SK-N-SH (cell line): ENCODE data around the gene ITFG1. TPM values are rescaled to one million over a fixed set of nuclear protein-coding genes. Genes with fewer than 3 reads are reported as not detected.

Experiments used
- CTCF ChIA-PET: fragments of 300-600, 350-600 bp; formaldehyde crosslinking; extraction: SDS; loops from one replicate; lab custom pipeline; 2021; lab: Yijun Ruan, JAX
- POLR2A ChIA-PET: fragments of 350-600 bp; sonication (Branson Sonifier 250); formaldehyde crosslinking; extraction: SDS; loops from one replicate; lab custom pipeline; 2020; ENCODE audit warnings: antibody characterized with exemption, inconsistent platforms; lab: Yijun Ruan, JAX
- DNase-seq: peaks from one replicate; pipeline ENCODE4 v3.0.0; 2012
- H2AFZ ChIP-seq: fragments of 200-600 bp; sonication (generic); 2 replicates; pipeline ENCODE4 v1.8.1; 2016; ENCODE audit warnings: antibody characterized with exemption, mild to moderate bottlenecking, low read depth
- H3F3A ChIP-seq: fragments of 200-600 bp; sonication (generic); replicated peaks from 2 replicates; pipeline ENCODE3; 2016; ENCODE audit warnings: antibody characterized with exemption, mild to moderate bottlenecking; ENCODE audit not compliant: insufficient read depth
- H3K27ac ChIP-seq, 2 experiments: fragments of 200-500 bp in 1 of 2; fragments of 200-600 bp in 1 of 2; sonication (Bioruptor generic) in 1 of 2; sonication (generic), shearing (Covaris generic) in 1 of 2; 2 replicates each; pipeline versions ENCODE4 v1.5.1 to v1.6.1; 2014 to 2016; ENCODE audit warnings: low read depth in 2 of 2, inconsistent platforms in 1 of 2, low read length in 1 of 2, mild to moderate bottlenecking in 1 of 2, mixed read lengths in 1 of 2
- H3K27me3 ChIP-seq: fragments of 200-600 bp; sonication (generic), shearing (Covaris generic); 2 replicates; pipeline ENCODE4 v1.6.1; 2016; ENCODE audit warnings: mixed run types; ENCODE audit not compliant: insufficient read depth
- H3K36me3 ChIP-seq, 2 experiments: fragments of 200-500 bp in 1 of 2; fragments of 200-600 bp in 1 of 2; sonication (Bioruptor generic) in 1 of 2; sonication (generic) in 1 of 2; replicated peaks in 1 of 2; 2 replicates each; pipeline versions ENCODE3 to v1.5.1; 2014 to 2016; ENCODE audit warnings: low read length in 1 of 2, mild to moderate bottlenecking in 1 of 2; ENCODE audit not compliant: insufficient read depth in 2 of 2, control insufficient read depth in 1 of 2
- H3K4me1 ChIP-seq, 2 experiments: fragments of 200-500 bp in 1 of 2; fragments of 200-600 bp in 1 of 2; sonication (Bioruptor generic) in 1 of 2; sonication (generic), shearing (Covaris generic) in 1 of 2; 2 replicates each; pipeline versions ENCODE4 v1.5.1 to v1.6.1; 2014 to 2016; ENCODE audit warnings: low read depth in 1 of 2, low read length in 1 of 2, mixed run types in 1 of 2; ENCODE audit not compliant: insufficient read depth in 2 of 2, control insufficient read depth in 1 of 2
- H3K4me2 ChIP-seq: fragments of 200-600 bp; sonication (generic), shearing (Covaris generic); 2 replicates; pipeline ENCODE4 v1.6.1; 2017; ENCODE audit warnings: mixed run types
- H3K4me3 ChIP-seq, 2 experiments: fragments of 200-500 bp in 1 of 2; fragments of 200-600 bp in 1 of 2; sonication (Bioruptor generic) in 1 of 2; sonication (generic), shearing (Covaris generic) in 1 of 2; 2 replicates each; pipeline versions ENCODE4 v1.5.1 to v1.8.1; 2014 to 2016; ENCODE audit warnings: low read depth in 2 of 2, inconsistent platforms in 1 of 2, low read length in 1 of 2, mild to moderate bottlenecking in 1 of 2, mixed read lengths in 1 of 2, moderate library complexity in 1 of 2
- H3K79me2 ChIP-seq: fragments of 200-600 bp; sonication (generic); 2 replicates; pipeline ENCODE4 v1.8.1; 2017; ENCODE audit warnings: mild to moderate bottlenecking; ENCODE audit not compliant: insufficient read depth
- H3K9ac ChIP-seq: fragments of 200-600 bp; sonication (generic); 2 replicates; pipeline ENCODE4 v1.6.1; 2017; ENCODE audit warnings: mixed run types
- H3K9me2 ChIP-seq: fragments of 200-600 bp; sonication (generic); 2 replicates; pipeline ENCODE4 v1.6.1; 2017; ENCODE audit warnings: mixed run types
- H3K9me3 ChIP-seq: fragments of 200-600 bp; sonication (generic); 2 replicates; pipeline ENCODE4 v1.6.1; 2017; ENCODE audit warnings: mixed run types, mild to moderate bottlenecking, moderate library complexity
- H4K20me1 ChIP-seq: fragments of 200-600 bp; sonication (generic); 2 replicates; pipeline ENCODE4 v1.6.1; 2017; ENCODE audit warnings: mild to moderate bottlenecking, mixed run types; ENCODE audit not compliant: insufficient read depth
- ELF1 ChIP-seq: IDR thresholded peaks from 2 replicates; pipeline ENCODE4 v1.4.0; 2012
- EP300 ChIP-seq, 2 experiments: IDR thresholded peaks; 2 replicates each; pipeline versions ENCODE4 v1.4.0 to v1.6.1; 2012; ENCODE audit warnings: borderline replicate concordance in 1 of 2, low read depth in 1 of 2, low read length in 1 of 2
- EZH2phosphoT487 ChIP-seq: fragments of 200-600 bp; sonication (generic); IDR thresholded peaks from 2 replicates; pipeline ENCODE4 v1.6.1; 2017; ENCODE audit warnings: low read depth, mixed run types, mild to moderate bottlenecking, antibody characterized with exemption, moderate library complexity, borderline replicate concordance
- FOSL2 ChIP-seq: IDR thresholded peaks from 2 replicates; pipeline ENCODE4 v1.4.0; 2012; ENCODE audit warnings: low read depth, mild to moderate bottlenecking, moderate library complexity, borderline replicate concordance
- GABPA ChIP-seq: IDR thresholded peaks from 2 replicates; pipeline ENCODE4 v1.4.0; 2012; ENCODE audit warnings: low read depth, mild to moderate bottlenecking
- JUND ChIP-seq: IDR thresholded peaks from 2 replicates; pipeline ENCODE4 v1.4.0; 2012
- MAX ChIP-seq: IDR thresholded peaks from 2 replicates; pipeline ENCODE4 v1.4.0; 2012; ENCODE audit warnings: low read depth
- NFIC ChIP-seq: IDR thresholded peaks from 2 replicates; pipeline ENCODE4 v1.4.0; 2012; ENCODE audit warnings: borderline replicate concordance
- NRF1 ChIP-seq: IDR thresholded peaks from 2 replicates; pipeline ENCODE4 v1.6.1; 2012; ENCODE audit warnings: low read depth, mild to moderate bottlenecking, low read length
- RFX5 ChIP-seq: IDR thresholded peaks from 2 replicates; pipeline ENCODE4 v1.6.1; 2012; ENCODE audit warnings: mild to moderate bottlenecking, improper control_type of control experiment, low read length
- TCF12 ChIP-seq: IDR thresholded peaks from 2 replicates; pipeline ENCODE4 v1.4.0; 2012
- TEAD4 ChIP-seq: IDR thresholded peaks from 2 replicates; pipeline ENCODE4 v1.4.0; 2012; ENCODE audit warnings: mild to moderate bottlenecking, borderline replicate concordance; ENCODE audit not compliant: insufficient read depth
- ZBTB33 ChIP-seq: IDR thresholded peaks from 2 replicates; pipeline ENCODE4 v1.4.0; 2012; ENCODE audit warnings: low read depth, borderline replicate concordance
- WGBS: methylation state at CpG from one replicate; pipeline ENCODE4 v1.1.6; 2017; ENCODE audit warnings: low lambda C conversion rate; 5-methylcytosine and 5-hydroxymethylcytosine counted together
- polyA plus RNA-seq, 3 experiments: library from polyadenylated mRNA; depleted of rRNA; stranded (reverse); fragments of >200 nt; gene quantifications; 2 replicates each; pipeline ENCODE4 v1.2.3, GENCODE V29; 2012
- TF ChIP-seq, protein P1 (sequence below): fragments of 150-350 bp; IDR thresholded peaks from 2 replicates; pipeline ENCODE4 v1.6.1; 2017; ENCODE audit warnings: antibody characterized with exemption, low read length, low read depth, borderline replicate concordance
- TF ChIP-seq, protein P2 (sequence below): IDR thresholded peaks from 2 replicates; pipeline ENCODE4; 2012
- TF ChIP-seq, protein P3 (sequence below): IDR thresholded peaks from 2 replicates; pipeline ENCODE4 v1.6.1; 2012; ENCODE audit warnings: mild to moderate bottlenecking, low read depth, low read length, moderate library complexity

The ITFG1 gene
- polyA plus RNA-seq, 1 of the 3 experiments (the other 2 are of a cell fraction), result 48.6 TPM

GRCh38 chr16:47424846-47425245 lies 36.0 kb downstream of the ITFG1 start:
- Histone ChIP-seq H3K9me2 (no peaks in the 10 kb centered on the region), H3K4me3 (no peak overlapping the region), H3K27ac (no peak overlapping the region), H3F3A (no peaks in the 10 kb centered on the region), H3K9me3 (no peaks in the 10 kb centered on the region), H3K79me2 (no peaks in the 10 kb centered on the region), H4K20me1 (no peaks in the 10 kb centered on the region), H3K36me3 (peaks cover 22 to 40% of the 10 kb centered on the region in 2 experiments), H3K4me1 (no peaks in the 10 kb centered on the region), H3K9ac (no peak overlapping the region), H3K4me2 (no peak overlapping the region), H2AFZ (no peak overlapping the region), H3K27me3 (no peaks in the 10 kb centered on the region)
- no peak for TF ChIP-seq NFIC
- no peak for TF ChIP-seq TCF12
- TF ChIP-seq JUND, result no peak
- TF ChIP-seq, protein P1, sequence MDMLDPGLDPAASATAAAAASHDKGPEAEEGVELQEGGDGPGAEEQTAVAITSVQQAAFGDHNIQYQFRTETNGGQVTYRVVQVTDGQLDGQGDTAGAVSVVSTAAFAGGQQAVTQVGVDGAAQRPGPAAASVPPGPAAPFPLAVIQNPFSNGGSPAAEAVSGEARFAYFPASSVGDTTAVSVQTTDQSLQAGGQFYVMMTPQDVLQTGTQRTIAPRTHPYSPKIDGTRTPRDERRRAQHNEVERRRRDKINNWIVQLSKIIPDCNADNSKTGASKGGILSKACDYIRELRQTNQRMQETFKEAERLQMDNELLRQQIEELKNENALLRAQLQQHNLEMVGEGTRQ, result no peak
- no peak for TF ChIP-seq RFX5
- TF ChIP-seq, protein P2, sequence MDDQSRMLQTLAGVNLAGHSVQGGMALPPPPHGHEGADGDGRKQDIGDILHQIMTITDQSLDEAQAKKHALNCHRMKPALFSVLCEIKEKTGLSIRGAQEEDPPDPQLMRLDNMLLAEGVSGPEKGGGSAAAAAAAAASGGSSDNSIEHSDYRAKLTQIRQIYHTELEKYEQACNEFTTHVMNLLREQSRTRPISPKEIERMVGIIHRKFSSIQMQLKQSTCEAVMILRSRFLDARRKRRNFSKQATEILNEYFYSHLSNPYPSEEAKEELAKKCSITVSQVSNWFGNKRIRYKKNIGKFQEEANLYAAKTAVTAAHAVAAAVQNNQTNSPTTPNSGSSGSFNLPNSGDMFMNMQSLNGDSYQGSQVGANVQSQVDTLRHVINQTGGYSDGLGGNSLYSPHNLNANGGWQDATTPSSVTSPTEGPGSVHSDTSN, result no peak
- TF ChIP-seq NRF1, result no peak
- TF ChIP-seq GABPA, result no peak
- TF ChIP-seq TEAD4, result no peak
- TF ChIP-seq EP300 (IDR thresholded peaks at IDR 0.05; ENCODE audit: borderline replicate concordance in 1 of 2, low read depth in 1 of 2, low read length in 1 of 2), result no peak
- no peak for TF ChIP-seq MAX
- no peak for TF ChIP-seq FOSL2
- no peak for TF ChIP-seq ELF1
- TF ChIP-seq ZBTB33, result no peak
- CTCF ChIA-PET, result interaction anchor here (1.1 kb wide), 1 partner anchor 28 kb away, joined by 3 read pairs; no protein-coding TSS in a partner anchor
- DNase-seq, result no peak
- POLR2A ChIA-PET, result interaction anchor here (0.6 kb wide), 1 partner anchor 36 kb away, joined by 3 read pairs; no protein-coding TSS in a partner anchor
- 100% methylated on average over 5 of the region's 13 CpGs for WGBS

DNA sequence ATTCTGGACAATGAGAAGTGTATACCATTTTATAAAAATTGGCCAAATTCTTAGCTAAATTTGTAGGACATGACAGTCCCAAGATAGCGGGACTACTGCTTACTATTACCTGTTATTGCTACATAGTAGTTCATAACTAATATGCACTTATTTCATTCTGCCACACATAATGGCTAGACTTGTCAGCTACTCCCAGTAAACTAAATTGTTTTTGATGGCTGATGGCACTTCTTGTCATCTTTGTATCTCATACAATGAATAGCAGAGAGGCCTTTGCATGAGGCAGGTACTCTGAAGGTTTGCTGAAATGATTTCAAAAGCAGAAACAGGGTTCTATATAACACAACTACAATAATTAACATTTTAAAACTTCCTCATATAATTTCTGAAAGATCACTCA lies 44.0 kb downstream of the ITFG1 start:
- H3K27ac ChIP-seq, result no peak overlapping the region
- WGBS, result 100% methylated on average over 1 of the region's 1 CpG
- CTCF ChIA-PET, result no interaction called here
- no peak for TF ChIP-seq FOSL2
- no peak for TF ChIP-seq TEAD4
- TF ChIP-seq EZH2phosphoT487, result no peak
- no peak for TF ChIP-seq ZBTB33
- TF ChIP-seq, protein P3, sequence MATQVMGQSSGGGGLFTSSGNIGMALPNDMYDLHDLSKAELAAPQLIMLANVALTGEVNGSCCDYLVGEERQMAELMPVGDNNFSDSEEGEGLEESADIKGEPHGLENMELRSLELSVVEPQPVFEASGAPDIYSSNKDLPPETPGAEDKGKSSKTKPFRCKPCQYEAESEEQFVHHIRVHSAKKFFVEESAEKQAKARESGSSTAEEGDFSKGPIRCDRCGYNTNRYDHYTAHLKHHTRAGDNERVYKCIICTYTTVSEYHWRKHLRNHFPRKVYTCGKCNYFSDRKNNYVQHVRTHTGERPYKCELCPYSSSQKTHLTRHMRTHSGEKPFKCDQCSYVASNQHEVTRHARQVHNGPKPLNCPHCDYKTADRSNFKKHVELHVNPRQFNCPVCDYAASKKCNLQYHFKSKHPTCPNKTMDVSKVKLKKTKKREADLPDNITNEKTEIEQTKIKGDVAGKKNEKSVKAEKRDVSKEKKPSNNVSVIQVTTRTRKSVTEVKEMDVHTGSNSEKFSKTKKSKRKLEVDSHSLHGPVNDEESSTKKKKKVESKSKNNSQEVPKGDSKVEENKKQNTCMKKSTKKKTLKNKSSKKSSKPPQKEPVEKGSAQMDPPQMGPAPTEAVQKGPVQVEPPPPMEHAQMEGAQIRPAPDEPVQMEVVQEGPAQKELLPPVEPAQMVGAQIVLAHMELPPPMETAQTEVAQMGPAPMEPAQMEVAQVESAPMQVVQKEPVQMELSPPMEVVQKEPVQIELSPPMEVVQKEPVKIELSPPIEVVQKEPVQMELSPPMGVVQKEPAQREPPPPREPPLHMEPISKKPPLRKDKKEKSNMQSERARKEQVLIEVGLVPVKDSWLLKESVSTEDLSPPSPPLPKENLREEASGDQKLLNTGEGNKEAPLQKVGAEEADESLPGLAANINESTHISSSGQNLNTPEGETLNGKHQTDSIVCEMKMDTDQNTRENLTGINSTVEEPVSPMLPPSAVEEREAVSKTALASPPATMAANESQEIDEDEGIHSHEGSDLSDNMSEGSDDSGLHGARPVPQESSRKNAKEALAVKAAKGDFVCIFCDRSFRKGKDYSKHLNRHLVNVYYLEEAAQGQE, result no peak
- TF ChIP-seq, protein P1, result no peak
- no peak for TF ChIP-seq RFX5

More for the DNA sequence above, 44.0 kb downstream of the ITFG1 start:
- Histone ChIP-seq H3K9me2 (no peaks in the 10 kb centered on the region), H2AFZ (no peak overlapping the region), H3K79me2 (no peaks in the 10 kb centered on the region), H3K9me3 (no peaks in the 10 kb centered on the region), H3K4me3 (no peak overlapping the region), H3K4me2 (no peak overlapping the region), H3K9ac (no peak overlapping the region), H3K27me3 (no peaks in the 10 kb centered on the region), H4K20me1 (no peaks in the 10 kb centered on the region), H3F3A (no peaks in the 10 kb centered on the region), H3K36me3 (peaks cover 0 to 4% of the 10 kb centered on the region in 2 experiments), H3K4me1 (peaks cover 0 to 8% of the 10 kb centered on the region in 2 experiments; a peak in 1 of 4 replicates)
- POLR2A ChIA-PET, result no interaction called here
- no peak for DNase-seq
